ENCODE data around the gene DDX3X. TPM values are rescaled to one million over a fixed set of nuclear protein-coding genes. Genes with fewer than 3 reads are reported as not detected.

DDX3X gene
- polyA plus RNA-seq, 3 donors = 165 to 280 (median 200) TPM

DNA sequence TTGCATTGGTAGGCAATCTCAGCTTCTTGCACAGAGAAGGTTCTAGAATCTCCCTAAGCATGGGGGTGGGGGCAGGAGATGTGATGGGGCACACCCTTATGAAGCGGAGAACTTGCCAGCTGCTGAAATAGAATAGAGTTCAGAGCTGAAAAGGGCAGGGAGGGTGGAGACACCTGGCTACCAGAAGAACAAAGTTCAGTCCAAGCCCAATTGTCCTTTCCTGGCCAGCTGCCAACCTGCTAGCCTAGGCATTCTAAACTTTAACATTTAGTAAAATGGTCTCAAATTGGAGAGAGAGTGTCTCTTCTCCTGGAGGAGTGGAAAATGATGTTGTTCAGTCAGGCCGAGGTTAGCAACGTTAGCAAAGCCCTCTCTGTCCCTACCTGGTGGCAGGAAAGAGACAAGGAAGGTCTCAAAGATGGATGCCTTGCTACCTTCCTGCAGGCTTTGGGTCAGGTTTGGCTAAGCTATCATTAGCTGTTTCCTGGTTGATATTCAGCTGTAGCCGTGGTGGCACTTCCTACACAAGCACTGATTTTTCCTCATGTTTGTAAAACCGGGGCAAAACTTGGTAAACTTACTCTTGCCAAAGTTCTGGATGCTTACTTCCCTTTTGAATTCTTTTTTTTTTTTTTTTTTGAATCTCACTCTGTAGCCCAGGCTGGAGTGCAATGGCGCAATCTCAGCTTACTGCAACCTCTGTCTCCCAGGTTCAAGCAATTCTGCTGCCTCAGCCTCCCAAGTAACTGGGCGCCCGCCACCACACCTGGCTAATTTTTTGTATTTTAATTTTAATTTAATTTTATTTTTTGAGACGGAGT, 78.5 kb downstream of the DDX3X start:
- peak overlapping the region; percentile 21 for H2AFZ ChIP-seq (ENCODE audit: insufficient read depth, low read depth, low read length, poor library complexity, severe bottlenecking)
- Mint-ChIP-seq H3K9me3 (peaks cover 0 to 6% (median 0%) of the 10 kb centered on the region in 7 donors), H3K27ac (peak overlapping the region in 6 of 7 donors; percentile 20 to 82 (median 54)), H3K4me3 (no peak overlapping the region), H3K4me1 (peaks cover 7% of the 10 kb centered on the region), H3K27me3 (ENCODE audit: low read depth in 3 of 3) (peaks cover 0 to 22% (median 1%) of the 10 kb centered on the region in 3 donors), H3K36me3 (no peaks in the 10 kb centered on the region)
- no peaks in the 10 kb centered on the region for H3K36me3 ChIP-seq (replicated peaks in 1 of 2; ENCODE audit: control insufficient read depth in 1 of 2, insufficient read depth in 2 of 2, low read length in 2 of 2)
- WGBS (ENCODE audit: insufficient coverage) = 86% methylated on average over 1 of the region's 9 CpGs
- no peaks in the 10 kb centered on the region for H4K20me1 ChIP-seq (ENCODE audit: insufficient read depth, low read length)
- H3K4me3 ChIP-seq (replicated peaks in 1 of 3; ENCODE audit: low read depth in 2 of 3, low read length in 3 of 3) = no peak overlapping the region
- peak overlapping the region; percentile 36 for H3K4me2 ChIP-seq (replicated peaks; ENCODE audit: extremely low read depth, low read length, poor library complexity, severe bottlenecking)
- peak; percentile 35 to 49 (median 43) for DNase-seq
- TF ChIP-seq, protein P1, sequence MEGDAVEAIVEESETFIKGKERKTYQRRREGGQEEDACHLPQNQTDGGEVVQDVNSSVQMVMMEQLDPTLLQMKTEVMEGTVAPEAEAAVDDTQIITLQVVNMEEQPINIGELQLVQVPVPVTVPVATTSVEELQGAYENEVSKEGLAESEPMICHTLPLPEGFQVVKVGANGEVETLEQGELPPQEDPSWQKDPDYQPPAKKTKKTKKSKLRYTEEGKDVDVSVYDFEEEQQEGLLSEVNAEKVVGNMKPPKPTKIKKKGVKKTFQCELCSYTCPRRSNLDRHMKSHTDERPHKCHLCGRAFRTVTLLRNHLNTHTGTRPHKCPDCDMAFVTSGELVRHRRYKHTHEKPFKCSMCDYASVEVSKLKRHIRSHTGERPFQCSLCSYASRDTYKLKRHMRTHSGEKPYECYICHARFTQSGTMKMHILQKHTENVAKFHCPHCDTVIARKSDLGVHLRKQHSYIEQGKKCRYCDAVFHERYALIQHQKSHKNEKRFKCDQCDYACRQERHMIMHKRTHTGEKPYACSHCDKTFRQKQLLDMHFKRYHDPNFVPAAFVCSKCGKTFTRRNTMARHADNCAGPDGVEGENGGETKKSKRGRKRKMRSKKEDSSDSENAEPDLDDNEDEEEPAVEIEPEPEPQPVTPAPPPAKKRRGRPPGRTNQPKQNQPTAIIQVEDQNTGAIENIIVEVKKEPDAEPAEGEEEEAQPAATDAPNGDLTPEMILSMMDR (IDR thresholded peaks at IDR 0.05) = peak; percentile 12
- H3K27ac ChIP-seq (ENCODE audit: low read depth in 1 of 2, low read length in 2 of 2) = peak overlapping the region; percentile 33 to 53
- H3K27me3 ChIP-seq (ENCODE audit: control insufficient read depth in 2 of 2, insufficient read depth in 2 of 2, low read length in 2 of 2) = no peaks in the 10 kb centered on the region
- no peaks in the 10 kb centered on the region for H3K79me2 ChIP-seq (ENCODE audit: insufficient read depth, low read length)
- no peaks in the 10 kb centered on the region for H3K9me3 ChIP-seq (replicated peaks in 1 of 2; ENCODE audit: control insufficient read depth in 1 of 2, insufficient read depth in 1 of 2, low read length in 2 of 2)
- intact Hi-C loops (cut with micrococcal nuclease) = no loop called here
- H3K4me1 ChIP-seq (ENCODE audit: control insufficient read depth in 1 of 2, insufficient read depth in 2 of 2, low read length in 2 of 2) = peaks cover 8% of the 10 kb centered on the region in 2 donors
- no peak overlapping the region for H3K9ac ChIP-seq (ENCODE audit: insufficient read depth, low read length, poor library complexity, severe bottlenecking)

Small RNA genes within 50 kb of the gene (small RNA-seq; reads per million reads assigned to genes)
- gene RF00019 (ENCODE audit: insufficient read length, low read depth) (not detected), gene RNA5SP502 (ENCODE audit: insufficient read length, low read depth) (not detected)

Other genes with a start within 250 kb of the DDX3X start
- gene USP9X, start 248.7 kb upstream of the DDX3X start, polyA plus RNA-seq = 10 to 100 TPM in 1 of 3 donors, 1 to 10 TPM in 2; 8.3 to 16.1 (median 9.6) TPM
- not detected for gene NYX, start 113.2 kb downstream of the DDX3X start, polyA plus RNA-seq